HG02642 (cell line): Measurements from ENCODE around the gene RAPGEF6.
"Not testable (repeated sequence)": the region's sequence is repeated elsewhere in the genome, so short reads cannot be mapped to it uniquely, and the experiment has no call there.

Experiments
- ATAC-seq: cut with Tn5 transposase; IDR thresholded peaks from one replicate; pipeline ENCODE4 v1.9.1; 2021; ENCODE audit warnings: mild to moderate bottlenecking; ENCODE audit not compliant: unreplicated experiment, poor library complexity

RAPGEF6 gene

GRCh38 chr5:131634996-131635683 lies at the start of gene RAPGEF6:
Gene RAPGEF6 (minus strand): TSS chr5:131635229. CDS start chr5:131635030, 199 bp downstream.
- ATAC-seq: peak; percentile 91

- ATAC-seq: no peak
These were observed 49.6 kb upstream of the RAPGEF6 start for GRCh38 chr5:131684595-131684994.

- no peak for ATAC-seq
These were observed 49.0 kb upstream of the RAPGEF6 start for GRCh38 chr5:131684051-131684450.

- ATAC-seq: no peak
These were observed 47.8 kb upstream of the RAPGEF6 start for GRCh38 chr5:131682826-131683225.

- no peak for ATAC-seq
These were observed 47.1 kb upstream of the RAPGEF6 start for GRCh38 chr5:131682175-131682574.

GRCh38 chr5:131679911-131680310 lies 44.9 kb upstream of the RAPGEF6 start:
- ATAC-seq: no peak

GRCh38 chr5:131678273-131678672 lies 43.2 kb upstream of the RAPGEF6 start:
- not testable (repeated sequence) for ATAC-seq

- no peak for ATAC-seq
These were observed 42.1 kb upstream of the RAPGEF6 start for GRCh38 chr5:131677115-131677514.

GRCh38 chr5:131672776-131673175 lies 37.7 kb upstream of the RAPGEF6 start:
- peak; percentile 42 for ATAC-seq

- no peak for ATAC-seq
These were observed 37.1 kb upstream of the RAPGEF6 start for GRCh38 chr5:131671994-131672655.

GRCh38 chr5:131671409-131671808 lies 36.4 kb upstream of the RAPGEF6 start:
- ATAC-seq: no peak

GRCh38 chr5:131664929-131665328 lies 29.9 kb upstream of the RAPGEF6 start:
- ATAC-seq: no peak

- no peak for ATAC-seq
These were observed 26.9 kb upstream of the RAPGEF6 start for GRCh38 chr5:131661933-131662332.

GRCh38 chr5:131659841-131660240 lies 24.8 kb upstream of the RAPGEF6 start:
- no peak for ATAC-seq

GRCh38 chr5:131659290-131659689 lies 24.3 kb upstream of the RAPGEF6 start:
- ATAC-seq: no peak

GRCh38 chr5:131654776-131655175 lies 19.7 kb upstream of the RAPGEF6 start:
- no peak for ATAC-seq

GRCh38 chr5:131654309-131654708 lies 19.3 kb upstream of the RAPGEF6 start:
- ATAC-seq: no peak

GRCh38 chr5:131649161-131649560 lies 14.1 kb upstream of the RAPGEF6 start:
- no peak for ATAC-seq

GRCh38 chr5:131647048-131647769 lies 12.2 kb upstream of the RAPGEF6 start:
- peak; percentile 80 for ATAC-seq

- ATAC-seq: no peak
These were observed 9.8 kb upstream of the RAPGEF6 start for GRCh38 chr5:131644822-131645221.

GRCh38 chr5:131644370-131644769 lies 9.3 kb upstream of the RAPGEF6 start:
- no peak for ATAC-seq
